Karpas-422 (cell line): Measurements from ENCODE around the gene PLIN3. TPM values are rescaled to one million over a fixed set of nuclear protein-coding genes. Genes with fewer than 3 reads are reported as not detected.
"Not testable (repeated sequence)": the region's sequence is repeated elsewhere in the genome, so short reads cannot be mapped to it uniquely, and the experiment has no call there.

Experiments used
- DNase-seq: peaks from one replicate; pipeline ENCODE4 v3.0.0-alpha.2; 2015
- H2AFZ ChIP-seq: fragments of 200-600 bp; sonication (generic); 2 replicates; pipeline ENCODE4 v1.6.1; 2014; ENCODE audit warnings: antibody characterized with exemption, low read length, mixed read lengths
- H3K27ac ChIP-seq: fragments of 200-600 bp; sonication (generic); 2 replicates; pipeline ENCODE4 v1.5.1; 2014; ENCODE audit warnings: mild to moderate bottlenecking, low read length, moderate library complexity
- H3K27me3 ChIP-seq: fragments of 200-600 bp; sonication (generic); 2 replicates; pipeline ENCODE4 v1.6.1; 2014; ENCODE audit warnings: low read length, mixed read lengths
- H3K36me3 ChIP-seq: fragments of 200-600 bp; sonication (generic); 2 replicates; pipeline ENCODE4 v1.6.1; 2014; ENCODE audit warnings: low read length, mixed read lengths; ENCODE audit not compliant: insufficient read depth
- H3K4me1 ChIP-seq: fragments of 200-600 bp; sonication (generic); 2 replicates; pipeline ENCODE4 v1.6.1; 2014; ENCODE audit warnings: mild to moderate bottlenecking, low read length, mixed read lengths
- H3K4me2 ChIP-seq: fragments of 200-600 bp; sonication (generic); 2 replicates; pipeline ENCODE4 v1.6.1; 2014; ENCODE audit warnings: low read length, low read depth, mild to moderate bottlenecking; ENCODE audit not compliant: poor library complexity, severe bottlenecking
- H3K4me3 ChIP-seq: fragments of 200-600 bp; sonication (generic); 2 replicates; pipeline ENCODE4 v1.5.1; 2014; ENCODE audit warnings: mild to moderate bottlenecking, antibody characterized with exemption, low read length, mixed read lengths
- H3K79me2 ChIP-seq: fragments of 200-600 bp; sonication (generic); 2 replicates; pipeline ENCODE4 v1.6.1; 2014; ENCODE audit warnings: mild to moderate bottlenecking, low read length, mixed read lengths
- H3K9ac ChIP-seq: fragments of 200-600 bp; sonication (generic); 2 replicates; pipeline ENCODE4 v1.6.0; 2014; ENCODE audit warnings: low read length
- H3K9me2 ChIP-seq: fragments of 200-600 bp; sonication (generic), shearing (Covaris generic); replicated peaks from 2 replicates; pipeline ENCODE4 v1.6.0; 2014; ENCODE audit warnings: mild to moderate bottlenecking, low read length, moderate library complexity; ENCODE audit not compliant: insufficient read depth
- H3K9me3 ChIP-seq: fragments of 300-700, 200-600 bp; sonication (generic); 2 replicates; pipeline ENCODE4 v1.6.1; 2014; ENCODE audit warnings: low read length, mixed read lengths
- H4K20me1 ChIP-seq: fragments of 200-600 bp; sonication (generic); 2 replicates; pipeline ENCODE4 v1.6.1; 2014; ENCODE audit warnings: mild to moderate bottlenecking, antibody characterized with exemption, low read length, low read depth; ENCODE audit not compliant: insufficient read depth
- total RNA-seq: library from RNA; depleted of rRNA; stranded (reverse); fragments of >200 nt; shearing (Covaris generic); gene quantifications from 2 replicates; pipeline ENCODE4 v1.2.3, GENCODE V29; 2014; ENCODE audit warnings: low replicate concordance

The PLIN3 gene
- total RNA-seq, 1 experiment from 2014 or later = 28.7 TPM

DNA sequence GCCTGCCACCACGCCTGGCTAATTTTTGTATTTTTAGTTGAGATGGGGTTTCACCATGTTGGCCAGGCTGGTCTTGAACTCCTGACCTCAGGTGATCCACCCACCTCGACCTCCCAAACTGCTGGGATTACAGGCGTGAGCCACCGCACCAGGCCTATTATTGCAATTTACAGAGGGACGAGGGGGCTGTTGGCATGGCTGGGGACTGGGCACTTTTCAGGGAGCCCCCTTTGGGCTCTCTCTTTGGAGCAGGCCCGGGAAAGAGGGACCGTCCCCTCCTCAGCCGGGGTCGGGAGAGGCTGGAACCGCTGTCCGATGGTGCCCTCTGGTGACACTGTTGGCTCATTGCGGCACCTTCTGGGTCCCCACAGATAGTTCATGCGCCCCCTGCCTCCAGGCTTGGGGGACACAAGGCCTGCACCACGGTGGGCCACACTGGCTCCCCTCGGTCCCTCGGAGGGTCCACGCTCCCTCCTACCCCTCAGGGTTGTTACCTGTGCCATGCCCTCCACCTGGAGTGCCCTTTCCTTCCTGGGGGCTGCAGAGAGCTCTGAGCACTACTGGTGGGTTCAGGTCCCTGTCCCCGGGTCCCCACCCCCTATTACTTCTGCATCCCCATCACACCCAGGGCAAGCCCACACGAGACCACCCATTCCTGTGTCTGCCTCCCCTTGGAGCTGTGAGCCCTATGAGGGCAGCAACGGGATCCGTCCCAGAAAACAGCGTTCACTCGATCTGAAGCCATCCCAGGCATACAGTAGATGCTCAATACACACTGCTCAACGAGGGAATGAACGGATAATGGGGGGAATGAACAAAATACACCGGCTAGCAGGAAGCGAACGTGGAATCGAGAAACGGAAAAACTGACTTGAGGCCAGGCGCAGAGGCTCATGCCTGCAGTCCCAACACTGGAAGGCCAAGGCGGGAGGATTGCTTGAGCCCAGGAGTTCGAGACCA is 63.5 kb downstream of the PLIN3 start:
- no peak overlapping the region for H3K4me3 ChIP-seq
- H3K9me2 ChIP-seq = no peaks in the 10 kb centered on the region
- peak; percentile 87 for DNase-seq
- no peaks in the 10 kb centered on the region for H3K9me3 ChIP-seq
- no peak overlapping the region for H2AFZ ChIP-seq
- no peak overlapping the region for H3K27ac ChIP-seq
- no peaks in the 10 kb centered on the region for H3K79me2 ChIP-seq
- H3K4me2 ChIP-seq = no peak overlapping the region
- peaks cover 8% of the 10 kb centered on the region for H3K4me1 ChIP-seq
- no peaks in the 10 kb centered on the region for H4K20me1 ChIP-seq
- no peak overlapping the region for H3K9ac ChIP-seq
- no peaks in the 10 kb centered on the region for H3K27me3 ChIP-seq
- no peaks in the 10 kb centered on the region for H3K36me3 ChIP-seq

DNA sequence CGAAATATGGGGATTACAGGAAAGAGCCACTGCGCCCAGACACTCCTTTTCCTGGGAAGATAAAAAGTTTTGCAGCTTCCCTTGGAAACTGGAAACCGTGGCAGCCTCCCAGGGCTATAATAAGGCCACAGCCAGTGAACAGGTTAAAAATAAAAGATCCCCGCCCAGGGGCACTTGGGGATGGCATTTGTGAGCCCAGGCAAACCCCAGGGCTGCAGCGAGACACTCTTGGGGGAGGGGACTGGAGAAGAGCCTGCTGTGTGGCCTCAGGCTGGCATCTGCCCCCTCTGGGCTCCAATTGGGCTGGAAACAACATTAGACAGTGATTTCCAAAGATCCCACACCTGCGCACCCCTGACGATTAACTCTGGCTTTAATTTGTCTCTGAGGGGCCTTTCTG is 64.8 kb downstream of the PLIN3 start:
- no peaks in the 10 kb centered on the region for H3K27me3 ChIP-seq
- no peak overlapping the region for H3K4me2 ChIP-seq
- H3K36me3 ChIP-seq = no peaks in the 10 kb centered on the region
- H3K27ac ChIP-seq = no peak overlapping the region
- H3K9me3 ChIP-seq = no peaks in the 10 kb centered on the region
- no peaks in the 10 kb centered on the region for H3K9me2 ChIP-seq
- H3K4me3 ChIP-seq = no peak overlapping the region
- H2AFZ ChIP-seq = no peak overlapping the region
- no peaks in the 10 kb centered on the region for H3K79me2 ChIP-seq
- no peak overlapping the region for H3K9ac ChIP-seq
- no peaks in the 10 kb centered on the region for H4K20me1 ChIP-seq
- peaks cover 8% of the 10 kb centered on the region for H3K4me1 ChIP-seq
- no peak for DNase-seq

DNA sequence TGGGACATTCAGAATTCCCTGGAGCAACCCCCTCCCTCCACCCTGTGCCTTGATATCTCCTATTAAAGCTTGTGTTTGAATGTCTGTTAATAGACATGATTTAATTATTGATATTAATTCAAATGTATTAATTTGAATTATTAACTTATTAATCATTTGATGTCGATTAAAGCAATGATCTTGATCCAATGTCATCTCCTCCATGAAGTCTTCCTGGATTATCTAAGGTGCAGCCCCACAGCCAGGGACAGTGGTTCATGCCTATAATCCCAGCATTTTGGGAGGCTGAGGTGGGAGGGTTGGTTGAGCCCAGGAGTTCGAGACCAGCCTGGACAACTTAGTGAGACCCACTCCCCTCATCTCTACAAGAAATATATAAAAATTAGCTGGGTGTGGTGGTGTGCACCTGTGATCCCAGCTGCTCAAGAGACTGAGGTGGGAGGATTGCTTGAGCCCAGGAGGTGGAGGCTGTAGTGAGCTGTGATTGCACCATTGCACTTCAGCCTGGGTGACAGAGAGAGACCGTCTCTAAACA is 66.3 kb downstream of the PLIN3 start:
- Histone ChIP-seq H3K79me2 (peaks cover 5% of the 10 kb centered on the region; the same call in 1 of the 2 replicates), H3K27ac (no peak overlapping the region), H3K4me2 (no peak overlapping the region), H3K4me1 (no peaks in the 10 kb centered on the region), H3K27me3 (no peaks in the 10 kb centered on the region), H3K36me3 (peaks cover 6% of the 10 kb centered on the region), H3K9me3 (no peaks in the 10 kb centered on the region), H2AFZ (no peak overlapping the region), H4K20me1 (no peaks in the 10 kb centered on the region), H3K4me3 (no peak overlapping the region), H3K9ac (no peak overlapping the region), H3K9me2 (no peaks in the 10 kb centered on the region)
- DNase-seq = no peak

DNA sequence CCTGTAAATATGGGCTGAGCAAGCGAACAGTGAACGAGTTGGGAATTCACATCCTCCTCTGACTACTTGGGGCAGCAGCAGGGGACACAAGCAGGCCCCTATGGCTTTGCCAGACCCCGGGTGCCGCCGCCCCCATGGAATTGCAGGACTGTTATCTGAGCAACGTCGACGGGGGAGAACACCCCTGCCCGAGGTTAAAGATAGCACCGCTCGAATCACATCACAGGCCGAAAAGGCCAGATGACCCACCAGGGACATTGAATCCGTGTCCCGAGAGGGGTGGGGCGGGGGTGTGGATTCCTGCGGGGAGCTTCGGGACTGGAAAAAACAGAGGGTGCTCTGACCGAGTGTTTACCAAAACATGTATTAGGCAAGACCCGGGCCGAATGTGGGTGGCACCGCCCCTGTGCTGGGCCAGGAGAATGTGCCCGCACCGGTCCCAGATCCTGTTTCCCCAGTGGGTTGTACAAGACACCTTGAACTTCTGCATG is 66.8 kb downstream of the PLIN3 start:
- Histone ChIP-seq H2AFZ (no peak overlapping the region), H3K4me3 (no peak overlapping the region), H3K27me3 (no peaks in the 10 kb centered on the region), H3K4me2 (no peak overlapping the region), H3K9me3 (no peaks in the 10 kb centered on the region), H3K9ac (no peak overlapping the region), H3K36me3 (peaks cover 6% of the 10 kb centered on the region), H3K79me2 (peaks cover 5% of the 10 kb centered on the region; the same call in 1 of the 2 replicates), H3K27ac (no peak overlapping the region), H4K20me1 (no peaks in the 10 kb centered on the region), H3K9me2 (no peaks in the 10 kb centered on the region), H3K4me1 (no peaks in the 10 kb centered on the region)
- DNase-seq = no peak

DNA sequence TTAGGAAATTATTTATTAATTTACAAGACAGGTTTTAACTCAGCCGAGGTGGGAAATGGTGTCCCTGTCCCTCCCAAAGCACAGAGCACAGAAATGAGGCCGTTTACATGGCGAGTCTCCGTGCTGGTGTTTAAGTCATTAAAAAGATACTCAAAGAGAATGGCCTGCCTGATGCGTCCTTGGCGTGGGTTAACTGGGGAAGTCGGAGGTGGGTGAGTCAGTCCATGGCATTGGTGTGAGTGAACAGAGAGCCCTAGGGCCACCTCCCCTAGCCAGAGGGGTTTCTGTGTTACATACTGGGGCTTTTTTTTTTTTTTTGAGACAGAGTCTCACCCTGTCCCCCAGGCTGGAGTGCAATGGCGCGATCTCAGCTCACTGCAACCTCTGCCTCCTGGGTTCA is 72.1 kb downstream of the PLIN3 start:
- Histone ChIP-seq H3K9ac (no peak overlapping the region), H3K9me2 (no peaks in the 10 kb centered on the region), H3K4me2 (no peak overlapping the region), H3K4me1 (peaks cover 17% of the 10 kb centered on the region), H3K27ac (no peak overlapping the region), H4K20me1 (no peaks in the 10 kb centered on the region; the same call in 1 of the 2 replicates), H3K79me2 (peaks cover 39% of the 10 kb centered on the region), H2AFZ (no peak overlapping the region), H3K9me3 (no peaks in the 10 kb centered on the region), H3K4me3 (no peak overlapping the region), H3K36me3 (peaks cover 11% of the 10 kb centered on the region), H3K27me3 (no peaks in the 10 kb centered on the region)
- DNase-seq = no peak

DNA sequence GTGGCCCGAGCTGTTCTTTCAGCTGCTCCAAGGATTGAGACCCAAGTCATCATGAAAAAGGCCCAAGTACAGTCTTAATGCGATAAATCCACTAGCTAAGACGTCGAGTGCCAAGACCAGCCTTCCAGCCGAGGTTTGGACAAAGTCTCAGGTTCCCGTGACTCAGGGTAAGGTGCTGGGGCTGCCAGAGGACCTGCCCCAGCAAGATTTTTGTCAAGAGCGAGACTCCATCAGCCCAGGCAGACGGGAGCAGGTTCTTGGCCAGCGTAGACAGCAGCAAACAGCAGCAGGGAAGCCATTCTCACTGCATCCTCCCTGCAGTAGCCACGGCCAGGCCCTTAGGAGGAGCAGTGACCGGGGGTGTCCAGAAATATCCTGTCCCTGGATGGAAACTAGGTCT is 72.5 kb downstream of the PLIN3 start:
- no peak overlapping the region for H3K9ac ChIP-seq
- peaks cover 11% of the 10 kb centered on the region for H3K36me3 ChIP-seq
- H3K9me2 ChIP-seq = no peaks in the 10 kb centered on the region
- H2AFZ ChIP-seq = no peak overlapping the region
- no peak for DNase-seq
- H4K20me1 ChIP-seq = no peaks in the 10 kb centered on the region; the same call in 1 of the 2 replicates
- no peaks in the 10 kb centered on the region for H3K27me3 ChIP-seq
- no peaks in the 10 kb centered on the region for H3K9me3 ChIP-seq
- no peak overlapping the region for H3K4me2 ChIP-seq
- H3K27ac ChIP-seq = no peak overlapping the region
- peaks cover 19% of the 10 kb centered on the region for H3K4me1 ChIP-seq
- peaks cover 39% of the 10 kb centered on the region for H3K79me2 ChIP-seq
- H3K4me3 ChIP-seq = no peak overlapping the region

DNA sequence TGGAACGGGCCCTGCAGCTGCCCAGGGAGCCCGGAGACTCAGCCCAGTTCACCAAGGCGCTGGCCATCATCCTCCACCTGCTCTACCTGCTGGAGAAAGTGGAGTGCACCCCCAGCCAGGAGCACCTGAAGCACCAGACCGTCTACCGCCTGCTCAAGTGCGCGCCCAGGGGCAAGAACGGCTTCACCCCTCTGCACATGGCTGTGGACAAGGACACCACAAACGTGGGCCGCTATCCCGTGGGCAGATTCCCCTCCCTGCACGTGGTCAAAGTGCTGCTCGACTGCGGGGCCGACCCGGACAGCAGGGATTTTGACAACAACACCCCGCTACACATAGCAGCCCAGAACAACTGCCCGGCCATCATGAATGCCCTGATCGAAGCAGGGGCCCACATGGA is 74.2 kb downstream of the PLIN3 start:
- H4K20me1 ChIP-seq, DNase-seq, H3K9me3 ChIP-seq, H3K27ac ChIP-seq, H3K4me2 ChIP-seq, H2AFZ ChIP-seq, H3K9ac ChIP-seq, H3K9me2 ChIP-seq, H3K27me3 ChIP-seq: not testable (repeated sequence)
- H3K36me3 ChIP-seq = peaks cover 11% of the 10 kb centered on the region
- peaks cover 39% of the 10 kb centered on the region for H3K79me2 ChIP-seq
- peaks cover 19% of the 10 kb centered on the region for H3K4me1 ChIP-seq
- peak overlapping the region; percentile 92; the same call in 1 of the 2 replicates for H3K4me3 ChIP-seq

DNA sequence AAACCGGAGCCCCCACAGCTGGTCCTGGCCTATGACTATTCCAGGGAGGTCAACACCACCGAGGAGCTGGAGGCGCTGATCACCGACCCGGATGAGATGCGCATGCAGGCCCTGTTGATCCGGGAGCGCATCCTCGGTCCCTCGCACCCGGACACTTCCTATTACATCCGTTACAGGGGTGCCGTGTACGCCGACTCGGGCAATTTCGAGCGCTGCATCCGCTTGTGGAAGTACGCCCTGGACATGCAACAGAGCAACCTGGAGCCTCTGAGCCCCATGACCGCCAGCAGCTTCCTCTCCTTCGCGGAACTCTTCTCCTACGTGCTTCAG is 74.6 kb downstream of the PLIN3 start:
- H3K27ac ChIP-seq, DNase-seq, H3K9me3 ChIP-seq, H2AFZ ChIP-seq, H3K9me2 ChIP-seq, H3K27me3 ChIP-seq, H4K20me1 ChIP-seq: not testable (repeated sequence)
- H3K4me2 ChIP-seq = peak overlapping the region; percentile 98
- peaks cover 19% of the 10 kb centered on the region for H3K4me1 ChIP-seq
- peaks cover 39% of the 10 kb centered on the region for H3K79me2 ChIP-seq
- H3K9ac ChIP-seq = peak overlapping the region; percentile 83
- peak overlapping the region; percentile 92 for H3K4me3 ChIP-seq
- H3K36me3 ChIP-seq = peaks cover 11% of the 10 kb centered on the region
